Transverse colon (tissue), 4 donors: Measurements from ENCODE around the gene RAPH1. TPM values are rescaled to one million over a fixed set of nuclear protein-coding genes. Genes with fewer than 3 reads are reported as not detected.

Experiments used
- DNase-seq: peaks from one replicate; pipeline ENCODE4 v3.0.0-alpha.2; 2019
- H3K27ac ChIP-seq, 4 donors: fragments of 200-600 bp; sonication (generic); 2 replicates each; pipeline ENCODE4 v1.5.1; 2016 to 2018; ENCODE audit warnings: inconsistent platforms in 4 of 4
- H3K27me3 ChIP-seq: fragments of 200-600 bp; sonication (generic); 2 replicates; pipeline ENCODE4 v1.5.1; 2017; ENCODE audit warnings: inconsistent platforms
- H3K36me3 ChIP-seq, 4 donors: fragments of 200-600 bp; sonication (generic); 2 replicates each; pipeline ENCODE4 v1.5.1; 2017 to 2019; ENCODE audit warnings: inconsistent platforms in 4 of 4
- H3K4me1 ChIP-seq, 4 donors: fragments of 200-600 bp; sonication (generic); 2 replicates each; pipeline ENCODE4 v1.5.1; 2017 to 2020; ENCODE audit warnings: inconsistent platforms in 4 of 4
- H3K4me3 ChIP-seq, 4 donors: fragments of 200-600 bp; sonication (generic); 1 replicate in 1 of 4; 2 replicates in 3 of 4; pipeline versions ENCODE4 v1.5.1 to v1.6.1; 2017 to 2019; ENCODE audit warnings: inconsistent platforms in 4 of 4
- H3K9me3 ChIP-seq, 2 donors: fragments of 200-600 bp; sonication (generic); 2 replicates each; pipeline ENCODE4 v1.5.1; 2017 to 2019; ENCODE audit warnings: inconsistent platforms in 2 of 2
- EP300 ChIP-seq: sonication (generic); formaldehyde crosslinking; IDR thresholded peaks from one replicate; pipeline ENCODE4 v1.6.1; 2017; ENCODE audit warnings: antibody characterized with exemption, low read depth
- POLR2A ChIP-seq: fragments of 450-650 bp; IDR thresholded peaks from one replicate; pipeline ENCODE4 v1.6.1; 2016; ENCODE audit warnings: antibody characterized with exemption, mild to moderate bottlenecking, moderate library complexity
- POLR2AphosphoS5 ChIP-seq, 3 donors: sonication (generic); formaldehyde crosslinking; IDR thresholded peaks; one replicate each; pipeline ENCODE4 v1.6.1; 2016; ENCODE audit warnings: antibody characterized with exemption in 3 of 3
- WGBS, 2 donors: methylation state at CpG; one replicate each; pipeline ENCODE4 v1.1.5; 2018; ENCODE audit warnings: low coverage in 1 of 2; 5-methylcytosine and 5-hydroxymethylcytosine counted together
- in situ Hi-C, 4 donors: fragments of 200-750 bp; cut with MboI; loops; one replicate each; pipeline versions ENCODE4 v1.15.0 to v1.15.1; 2017; ENCODE audit warnings: low sequenced_read_pairs in 3 of 4, low pct_ligation_motif_present in 1 of 4, low pct_unique_long_range_greater_than_20kb in 1 of 4
- intact Hi-C: fragments of 100-400 bp; cut with DNase I; formaldehyde crosslinking; loops from one replicate; pipeline ENCODE4 v1.15.1; 2023; ENCODE audit warnings: low total_unique reads
- total RNA-seq, 4 donors: library from RNA; depleted of rRNA; stranded (reverse); fragments of >200 nt; gene quantifications; one replicate each; pipeline ENCODE4 v1.1.0, GENCODE V29; 2016
- TF ChIP-seq, protein P1 (sequence below), 5 experiments: fragments of 200-600 bp in 3 of 5; fragments of 450-650 bp in 2 of 5; sonication (generic) in 3 of 5; IDR thresholded peaks; 1 replicate in 2 of 5; 2 replicates in 3 of 5; pipeline ENCODE4 v1.5.1; 2016 to 2017; ENCODE audit warnings: antibody characterized with exemption in 5 of 5, inconsistent platforms in 3 of 5, mild to moderate bottlenecking in 2 of 5, moderate library complexity in 1 of 5

RAPH1 gene
- total RNA-seq, 4 donors from 2014 or later = 36.0 to 160 (median 41.8) TPM

DNA sequence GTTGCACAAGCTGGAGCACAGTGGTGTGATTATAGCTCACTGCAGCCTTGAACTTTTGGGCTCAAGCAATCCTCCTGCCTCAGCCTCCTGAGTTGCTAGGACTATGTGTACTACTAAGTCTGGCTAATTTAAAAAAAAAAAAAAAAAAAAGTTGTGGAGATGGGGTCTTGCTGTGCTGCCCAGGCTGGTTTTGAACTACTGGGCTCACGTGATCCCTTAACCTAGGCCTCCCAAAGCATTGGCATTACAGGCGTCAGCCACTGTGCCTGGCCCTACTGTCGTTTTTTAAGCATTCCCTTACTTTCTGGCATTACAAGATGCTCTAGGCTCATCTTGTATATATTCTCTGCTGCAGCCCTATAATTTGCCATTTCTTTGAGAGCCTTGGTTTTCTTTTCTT lies 88.3 kb downstream of the RAPH1 start:
- no peak overlapping the region for H3K27ac ChIP-seq
- H3K4me3 ChIP-seq = no peak overlapping the region
- DNase-seq = no peak
- no peaks in the 10 kb centered on the region for H3K9me3 ChIP-seq
- 89% methylated on average over 3 of the region's 3 CpGs; no CpG with 5 or more reads in 1 of the 2 donors for WGBS, 2 donors
- no peaks in the 10 kb centered on the region for H3K27me3 ChIP-seq
- peaks cover 0 to 12% (median 8%) of the 10 kb centered on the region in 4 donors for H3K4me1 ChIP-seq
- peaks cover 0 to 52% (median 13%) of the 10 kb centered on the region in 4 donors for H3K36me3 ChIP-seq
- intact Hi-C loops = no loop called here
- in situ Hi-C loops = no loop called here
- TF ChIP-seq POLR2AphosphoS5 (IDR thresholded peaks at IDR 0.05) = no peak
- no peak for TF ChIP-seq POLR2A
- TF ChIP-seq EP300 = no peak

DNA sequence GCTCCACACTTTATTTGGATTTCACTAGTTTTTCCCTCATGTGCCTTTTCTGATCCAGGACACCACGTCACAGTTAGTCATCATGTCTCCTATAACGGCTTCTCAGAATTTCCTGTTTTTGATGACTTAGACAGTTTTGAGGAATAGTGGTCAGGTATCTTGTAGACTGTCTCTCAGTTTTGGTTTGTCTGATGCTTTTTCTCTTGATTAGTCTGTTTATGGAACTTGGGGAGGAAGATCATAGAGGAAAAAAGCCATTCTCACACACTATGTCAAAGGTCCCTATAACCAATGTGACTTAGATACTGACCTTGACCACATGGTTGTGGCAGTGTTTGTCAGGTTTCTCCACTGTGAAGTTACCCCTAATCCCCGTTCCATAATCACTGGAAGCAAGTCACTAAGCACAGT lies 89.0 kb downstream of the RAPH1 start:
- in situ Hi-C loops (no loop called here), intact Hi-C loops (no loop called here)
- WGBS, 2 donors = 61 to 73% methylated on average over 2 to 3 of the region's 3 CpGs
- Histone ChIP-seq H3K9me3 (no peaks in the 10 kb centered on the region), H3K4me1 (peaks cover 0 to 8% (median 3%) of the 10 kb centered on the region in 4 donors), H3K4me3 (no peak overlapping the region), H3K27me3 (no peaks in the 10 kb centered on the region), H3K27ac (no peak overlapping the region), H3K36me3 (peaks cover 0 to 56% (median 15%) of the 10 kb centered on the region in 4 donors)
- TF ChIP-seq EP300 = no peak
- TF ChIP-seq POLR2A = no peak
- TF ChIP-seq, protein P1, sequence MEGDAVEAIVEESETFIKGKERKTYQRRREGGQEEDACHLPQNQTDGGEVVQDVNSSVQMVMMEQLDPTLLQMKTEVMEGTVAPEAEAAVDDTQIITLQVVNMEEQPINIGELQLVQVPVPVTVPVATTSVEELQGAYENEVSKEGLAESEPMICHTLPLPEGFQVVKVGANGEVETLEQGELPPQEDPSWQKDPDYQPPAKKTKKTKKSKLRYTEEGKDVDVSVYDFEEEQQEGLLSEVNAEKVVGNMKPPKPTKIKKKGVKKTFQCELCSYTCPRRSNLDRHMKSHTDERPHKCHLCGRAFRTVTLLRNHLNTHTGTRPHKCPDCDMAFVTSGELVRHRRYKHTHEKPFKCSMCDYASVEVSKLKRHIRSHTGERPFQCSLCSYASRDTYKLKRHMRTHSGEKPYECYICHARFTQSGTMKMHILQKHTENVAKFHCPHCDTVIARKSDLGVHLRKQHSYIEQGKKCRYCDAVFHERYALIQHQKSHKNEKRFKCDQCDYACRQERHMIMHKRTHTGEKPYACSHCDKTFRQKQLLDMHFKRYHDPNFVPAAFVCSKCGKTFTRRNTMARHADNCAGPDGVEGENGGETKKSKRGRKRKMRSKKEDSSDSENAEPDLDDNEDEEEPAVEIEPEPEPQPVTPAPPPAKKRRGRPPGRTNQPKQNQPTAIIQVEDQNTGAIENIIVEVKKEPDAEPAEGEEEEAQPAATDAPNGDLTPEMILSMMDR (IDR thresholded peaks at IDR 0.05) = no peak
- TF ChIP-seq POLR2AphosphoS5 (IDR thresholded peaks at IDR 0.05) = no peak
- no peak for DNase-seq

DNA sequence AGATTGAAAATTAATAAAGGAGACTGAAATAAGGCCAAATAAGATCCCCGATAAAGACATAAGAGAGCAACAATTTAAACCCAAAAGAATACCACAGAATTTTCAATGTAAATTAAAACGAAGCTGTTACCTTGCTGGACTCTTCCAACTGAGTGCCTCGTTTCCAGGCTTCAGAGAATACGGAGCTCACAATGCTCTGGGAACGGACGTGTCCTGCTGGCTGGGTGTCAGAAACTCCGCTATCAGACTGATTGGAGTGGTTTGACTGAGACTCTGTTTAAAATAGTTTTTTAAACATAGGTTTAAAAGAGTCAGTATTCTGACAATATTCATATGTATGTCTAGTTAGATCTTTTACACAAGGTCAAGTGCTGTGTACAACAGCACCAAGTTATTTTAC lies 90.4 kb downstream of the RAPH1 start:
- intact Hi-C loops (no loop called here), in situ Hi-C loops (no loop called here)
- no peak for TF ChIP-seq POLR2A
- TF ChIP-seq POLR2AphosphoS5 (IDR thresholded peaks at IDR 0.05) = no peak
- TF ChIP-seq EP300 = no peak
- TF ChIP-seq, protein P1 (IDR thresholded peaks at IDR 0.05) = no peak
- Histone ChIP-seq H3K4me3 (no peak overlapping the region), H3K27me3 (no peaks in the 10 kb centered on the region), H3K36me3 (peaks cover 0 to 56% (median 15%) of the 10 kb centered on the region in 4 donors), H3K4me1 (no peaks in the 10 kb centered on the region), H3K9me3 (no peaks in the 10 kb centered on the region), H3K27ac (no peak overlapping the region)
- no peak for DNase-seq
- 84 to 89% methylated on average over 6 to 7 of the region's 7 CpGs for WGBS, 2 donors

DNA sequence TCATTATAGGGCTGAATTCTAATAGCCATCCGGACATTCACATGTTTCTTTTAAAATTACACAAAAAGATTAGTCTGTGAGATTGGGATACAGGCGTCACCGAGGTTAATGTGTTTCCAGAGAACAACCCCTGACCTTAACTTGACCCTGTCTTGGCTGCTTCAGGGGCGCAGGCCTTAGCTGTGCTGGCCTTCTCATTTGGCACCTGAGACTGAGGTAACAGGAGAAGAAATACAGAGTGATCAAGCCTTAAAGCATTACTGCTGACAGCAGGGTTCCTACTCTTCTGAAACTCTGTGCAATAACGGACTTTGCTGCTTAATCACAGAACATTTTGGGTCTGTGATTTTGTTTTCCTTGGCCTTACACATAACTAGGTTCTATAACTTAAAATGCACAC lies 92.6 kb downstream of the RAPH1 start:
- WGBS, 2 donors = 79 to 100% methylated on average over 1 to 5 of the region's 5 CpGs
- H3K36me3 ChIP-seq = peaks cover 0 to 42% (median 13%) of the 10 kb centered on the region in 4 donors
- no peaks in the 10 kb centered on the region for H3K4me1 ChIP-seq
- TF ChIP-seq POLR2AphosphoS5 (IDR thresholded peaks at IDR 0.05) (no peak), POLR2A (no peak), EP300 (no peak)
- TF ChIP-seq, protein P1 (IDR thresholded peaks at IDR 0.05) = no peak
- H3K4me3 ChIP-seq = no peak overlapping the region
- intact Hi-C loops = no loop called here
- no peak overlapping the region for H3K27ac ChIP-seq
- H3K9me3 ChIP-seq = no peaks in the 10 kb centered on the region
- no peak for DNase-seq
- H3K27me3 ChIP-seq = no peaks in the 10 kb centered on the region
- in situ Hi-C loops = no loop called here

DNA sequence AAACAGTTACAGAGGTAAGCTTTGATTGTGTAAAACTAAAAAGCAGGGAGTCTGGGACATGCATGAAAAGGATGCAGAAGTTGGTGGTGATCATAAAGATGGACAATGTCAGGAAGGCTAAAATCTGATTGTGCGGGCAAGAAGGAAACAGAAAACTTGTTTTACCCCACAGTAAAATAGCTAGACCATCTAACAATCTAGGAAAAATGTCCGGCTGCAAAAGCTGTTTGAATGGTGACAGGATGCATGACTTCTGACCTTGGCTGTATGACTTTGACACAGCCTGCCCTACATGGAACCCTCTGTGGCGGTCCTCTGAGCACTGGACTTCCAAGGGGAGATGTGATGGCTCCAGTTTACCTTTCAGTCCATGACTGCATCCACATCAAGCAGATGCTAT lies 93.6 kb downstream of the RAPH1 start:
- intact Hi-C loops (no loop called here), in situ Hi-C loops (no loop called here)
- H3K36me3 ChIP-seq = peaks cover 0 to 33% (median 13%) of the 10 kb centered on the region in 4 donors
- no peaks in the 10 kb centered on the region for H3K4me1 ChIP-seq
- no peak overlapping the region for H3K4me3 ChIP-seq
- DNase-seq = no peak
- no peaks in the 10 kb centered on the region for H3K27me3 ChIP-seq
- no peak for TF ChIP-seq POLR2AphosphoS5 (IDR thresholded peaks at IDR 0.05)
- TF ChIP-seq POLR2A = no peak
- no peak overlapping the region for H3K27ac ChIP-seq
- H3K9me3 ChIP-seq = no peaks in the 10 kb centered on the region
- WGBS, 2 donors = 96% methylated on average over 3 of the region's 3 CpGs; no CpG with 5 or more reads in 1 of the 2 donors
